Measurements from ENCODE around the gene GTF2E1. TPM values are rescaled to one million over a fixed set of nuclear protein-coding genes. Genes with fewer than 3 reads are reported as not detected.

GTF2E1 gene
- total and polyA plus RNA-seq, 10 of the 15 experiments (the other 5 are each of a cell fraction or from before 2014, with no cell fraction given), result 9.2 to 24.9 (median 16.2) TPM

DNA sequence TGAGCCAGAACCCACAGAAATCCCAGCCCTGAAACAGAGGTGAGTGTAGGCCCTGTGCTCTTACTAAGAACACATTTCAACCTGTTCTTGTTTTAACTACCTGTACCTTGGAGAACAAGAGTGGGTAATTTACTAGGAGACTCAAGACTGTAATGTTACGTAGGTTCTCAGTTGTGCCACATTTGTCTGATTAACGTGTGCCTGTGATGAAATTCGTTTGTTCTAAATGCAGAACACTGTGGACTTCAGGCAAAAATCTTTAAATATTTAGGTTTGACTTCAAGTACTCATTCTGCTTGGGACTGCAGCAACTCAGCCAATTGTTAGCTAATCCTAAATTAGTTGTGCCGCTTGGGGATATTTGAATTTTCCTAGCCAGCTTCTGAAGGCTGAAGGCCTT lies 28.3 kb downstream of the GTF2E1 start:
- ATAC-seq, result no peak
- ChIA-PET CTCF (interaction anchor here (1.1 kb wide), 1 partner anchor 8 kb away, joined by 3 read pairs; no protein-coding TSS in a partner anchor), SMC1A (ENCODE audit: uncharacterized antibody, unreplicated experiment) (interaction anchor here (1.0 to 1.9 kb wide), 4 partner anchors 14 to 26 kb away, joined by 3 to 11 read pairs (median 4); no protein-coding TSS in a partner anchor), RAD21 (ENCODE audit: unreplicated experiment) (no interaction called here), POLR2A (interaction anchor here (0.6 to 1.3 kb wide), 2 partner anchors 30 to 32 kb away, joined by 3 read pairs; no protein-coding TSS in a partner anchor)
- no peak for TF ChIP-seq MYC (IDR thresholded peaks at IDR 0.05; ENCODE audit: insufficient read depth, insufficient read length, insufficient replicate concordance, low read length, severe bottlenecking)
- TF ChIP-seq ZZZ3 (IDR thresholded peaks at IDR 0.05; ENCODE audit: control insufficient read depth, insufficient read length, low read depth), result no peak
- TF ChIP-seq CBFB (IDR thresholded peaks at IDR 0.05; ENCODE audit: low read depth), result no peak
- TF ChIP-seq NR2F1 (conservative IDR thresholded peaks at IDR 0.05), result no peak
- TF ChIP-seq ZBED1 (IDR thresholded peaks at IDR 0.05; ENCODE audit: borderline replicate concordance), result no peak
- TF ChIP-seq TAF1 (IDR thresholded peaks at IDR 0.05; ENCODE audit: borderline replicate concordance, low read depth, low read length), result no peak
- TF ChIP-seq SIX5 (IDR thresholded peaks at IDR 0.05; ENCODE audit: low read depth, low read length, severe bottlenecking), result no peak
- no peak for TF ChIP-seq FOXM1 (IDR thresholded peaks at IDR 0.05; ENCODE audit: low read depth, low read length)
- no peak for TF ChIP-seq ZNF217 (IDR thresholded peaks at IDR 0.05)
- TF ChIP-seq EZH2 (IDR thresholded peaks at IDR 0.05; ENCODE audit: borderline replicate concordance, control insufficient read depth, low read depth, low read length), result no peak
- TF ChIP-seq, protein P1, sequence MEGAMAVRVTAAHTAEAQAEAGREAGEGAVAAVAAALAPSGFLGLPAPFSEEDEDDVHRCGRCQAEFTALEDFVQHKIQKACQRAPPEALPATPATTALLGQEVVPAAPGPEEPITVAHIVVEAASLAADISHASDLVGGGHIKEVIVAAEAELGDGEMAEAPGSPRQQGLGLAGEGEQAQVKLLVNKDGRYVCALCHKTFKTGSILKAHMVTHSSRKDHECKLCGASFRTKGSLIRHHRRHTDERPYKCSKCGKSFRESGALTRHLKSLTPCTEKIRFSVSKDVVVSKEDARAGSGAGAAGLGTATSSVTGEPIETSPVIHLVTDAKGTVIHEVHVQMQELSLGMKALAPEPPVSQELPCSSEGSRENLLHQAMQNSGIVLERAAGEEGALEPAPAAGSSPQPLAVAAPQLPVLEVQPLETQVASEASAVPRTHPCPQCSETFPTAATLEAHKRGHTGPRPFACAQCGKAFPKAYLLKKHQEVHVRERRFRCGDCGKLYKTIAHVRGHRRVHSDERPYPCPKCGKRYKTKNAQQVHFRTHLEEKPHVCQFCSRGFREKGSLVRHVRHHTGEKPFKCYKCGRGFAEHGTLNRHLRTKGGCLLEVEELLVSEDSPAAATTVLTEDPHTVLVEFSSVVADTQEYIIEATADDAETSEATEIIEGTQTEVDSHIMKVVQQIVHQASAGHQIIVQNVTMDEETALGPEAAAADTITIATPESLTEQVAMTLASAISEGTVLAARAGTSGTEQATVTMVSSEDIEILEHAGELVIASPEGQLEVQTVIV (IDR thresholded peaks at IDR 0.05; ENCODE audit: borderline replicate concordance, partially characterized antibody), result no peak
- no peak for TF ChIP-seq FOXK2 (IDR thresholded peaks at IDR 0.05)
- TF ChIP-seq POU2F2 (IDR thresholded peaks at IDR 0.05; ENCODE audit: borderline replicate concordance, low read depth, low read length), result no peak
- no peak for TF ChIP-seq CREM (IDR thresholded peaks at IDR 0.05; ENCODE audit: low read depth)
- TF ChIP-seq ETV6 (conservative IDR thresholded peaks at IDR 0.05 in 1 of 2, IDR thresholded peaks at IDR 0.05 in 1 of 2; ENCODE audit: borderline replicate concordance in 1 of 2, low read depth in 1 of 2), result no peak
- no peak for TF ChIP-seq TCF12 (IDR thresholded peaks at IDR 0.05; ENCODE audit: low read depth, low read length)
- TF ChIP-seq SMARCA5 (IDR thresholded peaks at IDR 0.05), result no peak
- H4K20me1 ChIP-seq (ENCODE audit: control insufficient read depth, insufficient read depth), result no peaks in the 10 kb centered on the region
- H3K4me3 ChIP-seq, result no peak overlapping the region
- H3K9me3 ChIP-seq (replicated peaks; ENCODE audit: control insufficient read depth, insufficient read depth, low read length), result no peaks in the 10 kb centered on the region
- no peak for FAIRE-seq
- H3K79me2 ChIP-seq (ENCODE audit: control insufficient read depth, insufficient read depth, low read length), result peaks cover 18% of the 10 kb centered on the region
- no peak overlapping the region for H3K9ac ChIP-seq (ENCODE audit: control insufficient read depth, insufficient read depth, low read length)
- no peak overlapping the region for H3K4me2 ChIP-seq (ENCODE audit: control insufficient read depth, insufficient read depth)
- intact Hi-C loops (cut with micrococcal nuclease; ENCODE audit: unreplicated experiment), result no loop called here
- H3K36me3 ChIP-seq (ENCODE audit: control insufficient read depth in 2 of 2, insufficient read depth in 2 of 2, low read length in 1 of 2), result peaks cover 0 to 3% of the 10 kb centered on the region in 2 experiments; a peak in 2 of 4 replicates
- H2AFZ ChIP-seq (ENCODE audit: control insufficient read depth, low read depth, low read length), result no peak overlapping the region
- in situ Hi-C loops (cut with MboI), result no loop called here
- BruUV-seq (replicated peaks), result no TSS peak
- WGBS (ENCODE audit: insufficient coverage, insufficient replicate concordance, low lambda C conversion rate, missing lambda C conversion rate), result 95% methylated on average over 4 of the region's 4 CpGs
- peaks cover 6% of the 10 kb centered on the region; the same call in 1 of the 2 replicates for H3K4me1 ChIP-seq (ENCODE audit: control insufficient read depth, insufficient read depth, low read length)
- no peak for DNase-seq (ENCODE audit: low read depth, low spot score)
- H3K27me3 ChIP-seq (replicated peaks in 1 of 2; ENCODE audit: control insufficient read depth in 2 of 2, insufficient read depth in 2 of 2, low read length in 1 of 2), result no peaks in the 10 kb centered on the region
- H3K27ac ChIP-seq (ENCODE audit: control insufficient read depth, insufficient read depth), result no peak overlapping the region
